Endothelial cell of hepatic sinusoid (primary cell): ENCODE data around the gene NGF.

Source experiments
- in situ Hi-C: cut with HindIII; loops from 2 replicates; pipeline ENCODE4 v1.10.0; 2017; ENCODE audit warnings: low sequenced_read_pairs

The NGF gene

DNA sequence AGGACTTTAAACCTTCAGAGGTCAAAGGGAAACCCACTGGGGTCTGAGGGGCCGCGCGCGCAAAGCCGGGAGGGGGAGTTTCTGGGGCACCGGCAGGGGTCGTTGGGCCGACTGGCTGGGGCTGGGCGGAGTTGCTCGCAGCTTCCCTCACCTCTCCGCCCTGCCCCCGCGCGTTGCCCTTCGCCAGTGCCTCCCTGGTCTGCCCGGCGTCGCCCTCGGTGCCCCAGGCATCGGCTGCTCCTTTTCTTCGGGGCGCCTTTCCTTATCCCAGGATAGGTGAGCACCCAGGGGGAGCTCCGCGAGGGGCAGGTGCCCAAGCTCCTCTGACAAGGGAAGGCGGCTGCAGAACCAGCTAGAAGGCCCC is 390 bp upstream of the NGF start:
- in situ Hi-C loops = no loop called here

DNA sequence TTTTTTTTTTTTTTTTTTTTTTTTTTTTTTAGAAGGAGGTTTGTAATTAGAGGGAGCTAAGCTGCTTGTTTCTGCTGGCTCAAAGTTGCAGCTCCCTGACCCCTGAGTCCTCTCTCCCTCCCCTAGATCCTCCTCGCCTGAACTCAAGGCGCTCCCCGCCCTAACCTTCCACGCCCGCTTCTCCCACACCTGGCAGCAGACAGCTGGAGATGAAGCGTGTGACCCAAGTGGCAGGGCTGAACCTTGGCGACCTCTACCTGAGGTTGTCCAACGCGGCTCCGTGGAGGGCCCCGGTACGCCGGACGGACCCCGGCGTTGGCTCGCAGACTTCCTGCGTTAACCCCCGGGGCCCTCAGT is 795 bp downstream of the NGF start:
- in situ Hi-C loops = no loop called here

DNA sequence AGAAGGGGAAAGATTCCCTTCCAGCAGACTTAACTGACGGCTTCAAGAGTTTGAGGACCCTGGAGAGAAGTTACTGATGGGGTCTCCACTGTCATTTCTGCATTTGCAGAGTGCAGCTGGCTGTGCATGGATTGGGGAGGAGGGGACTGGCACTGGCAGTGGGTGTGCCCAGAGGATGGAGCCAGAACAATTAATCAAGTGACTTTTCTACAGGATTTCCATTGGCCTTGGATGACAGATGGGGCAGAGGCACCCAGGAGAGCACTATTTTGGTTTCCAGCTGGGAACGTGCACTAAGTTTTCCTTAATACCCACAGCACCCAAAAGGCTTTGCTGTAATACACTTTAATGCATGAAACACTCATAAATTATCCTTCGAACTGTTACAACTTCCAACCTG is 1.3 kb downstream of the NGF start:
- in situ Hi-C loops = no loop called here

DNA sequence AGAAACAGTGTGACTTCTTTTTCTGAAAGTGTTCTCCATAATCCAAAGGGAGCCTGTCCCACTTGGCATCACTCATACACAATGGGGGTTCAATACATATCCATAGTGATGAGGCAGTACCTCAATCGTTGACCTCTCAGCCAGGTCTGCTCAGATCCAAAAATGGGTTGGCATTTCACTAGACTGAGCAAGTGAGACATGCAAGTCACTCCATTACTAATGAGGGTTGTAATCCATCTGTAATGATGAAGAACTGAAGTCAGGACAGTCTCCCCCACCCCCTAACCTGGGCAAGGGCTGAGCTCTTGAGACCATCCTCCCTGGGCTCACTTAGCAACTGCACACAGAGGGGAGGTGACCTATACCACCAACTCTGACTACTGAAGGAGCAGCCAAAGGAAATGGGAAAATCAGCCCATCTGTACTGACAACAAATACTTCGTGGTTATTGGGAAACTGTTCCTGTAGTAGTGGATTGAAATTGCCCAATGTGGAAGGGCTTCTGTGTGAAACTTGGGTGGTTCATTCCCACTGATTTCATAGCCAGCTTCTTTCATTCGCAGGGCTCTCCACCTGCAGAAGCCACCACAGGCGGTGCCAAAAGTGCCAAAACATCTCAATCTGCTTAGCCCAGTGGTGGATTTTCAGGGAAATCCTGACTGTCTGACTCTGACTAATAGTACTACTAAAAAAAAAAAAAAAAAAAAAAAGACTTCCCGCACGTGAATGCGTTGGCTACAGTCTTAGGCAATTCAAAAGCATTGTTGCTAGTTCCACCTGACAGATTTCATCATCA is 5.0 kb downstream of the NGF start:
- in situ Hi-C loops = no loop called here

DNA sequence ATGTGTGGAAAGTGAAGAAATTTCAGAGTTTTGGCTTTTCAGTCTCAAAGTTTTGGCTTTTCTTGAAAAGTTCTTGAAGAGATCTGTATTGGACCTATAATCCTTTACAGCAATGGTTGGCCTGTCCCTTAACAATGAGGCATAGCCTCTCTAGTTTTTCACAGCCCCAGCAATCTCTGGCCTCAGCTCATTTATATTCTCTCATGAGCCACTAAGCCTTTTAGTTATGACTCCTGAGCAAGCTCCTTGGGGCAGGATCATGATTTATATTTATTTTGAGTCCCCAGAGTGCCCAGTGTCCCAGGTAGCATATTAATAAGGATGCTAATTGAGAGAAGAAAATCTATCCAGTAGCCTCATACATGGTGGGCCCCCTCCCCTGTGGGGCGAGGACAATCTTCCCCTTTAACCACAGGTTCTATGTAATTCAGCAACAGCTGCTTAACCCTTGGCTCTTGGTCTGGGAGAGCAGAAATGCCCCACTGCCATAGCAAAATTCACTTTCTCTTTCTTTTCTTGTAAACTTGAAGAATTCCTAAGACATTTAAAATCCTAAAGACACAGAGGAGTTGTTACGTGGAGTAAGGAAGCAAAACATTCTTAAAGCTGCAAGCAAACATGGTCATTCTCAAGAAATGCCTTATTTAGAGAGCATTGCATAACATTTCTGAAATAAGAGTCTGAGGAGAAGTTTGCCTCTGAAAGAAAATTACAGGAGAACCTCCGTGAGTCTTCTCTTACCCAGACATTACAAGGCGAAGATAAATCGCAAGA is 6.3 kb downstream of the NGF start:
- in situ Hi-C loops = no loop called here

DNA sequence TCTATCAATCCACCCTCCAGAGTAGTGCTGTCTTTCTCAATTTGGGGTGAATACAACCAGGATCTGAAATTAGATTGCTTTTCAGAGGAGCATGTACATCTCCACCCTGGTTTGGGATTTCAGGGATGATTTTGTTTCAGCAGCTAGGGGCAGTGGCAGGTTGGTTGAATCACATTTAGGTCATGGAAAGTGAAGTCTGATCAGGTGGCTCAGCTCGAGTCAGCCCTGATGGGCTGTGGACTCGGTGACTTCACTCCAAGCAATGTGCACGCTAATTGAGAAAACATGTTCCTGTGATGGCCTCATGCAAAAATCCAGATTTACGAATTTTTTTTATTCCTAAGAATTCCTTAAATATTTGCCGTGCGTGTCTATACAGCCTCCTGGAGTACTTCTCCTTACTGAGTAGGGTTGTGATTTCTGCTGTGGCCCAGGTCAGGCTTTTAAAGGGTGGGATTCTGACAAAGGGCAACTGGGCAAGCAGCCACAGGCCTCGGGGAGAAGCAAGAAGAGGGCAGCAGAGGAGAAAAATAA is 7.5 kb downstream of the NGF start:
- in situ Hi-C loops = no loop called here

DNA sequence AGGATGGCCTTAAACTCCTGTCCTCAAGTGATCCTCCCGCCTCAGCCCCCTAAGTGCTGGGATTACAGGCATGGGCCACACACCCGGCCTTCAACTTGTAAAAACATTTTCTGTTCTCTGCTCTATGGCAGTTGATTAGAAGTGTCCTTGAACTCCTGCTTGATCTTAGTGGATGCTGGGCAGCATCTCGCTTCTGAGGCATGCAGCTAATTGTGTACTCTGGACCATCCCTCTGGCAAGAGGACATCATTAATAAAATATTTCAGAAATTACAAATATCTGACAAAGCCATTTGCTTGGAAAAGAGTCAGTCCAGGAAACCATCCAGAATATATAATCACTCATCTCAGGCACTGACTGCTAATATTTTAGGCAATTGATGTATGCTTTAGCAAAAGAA is 8.1 kb downstream of the NGF start:
- in situ Hi-C loops = loop anchor here (10.0 kb wide), 1 partner anchor 155 kb away; no protein-coding TSS in a partner anchor

DNA sequence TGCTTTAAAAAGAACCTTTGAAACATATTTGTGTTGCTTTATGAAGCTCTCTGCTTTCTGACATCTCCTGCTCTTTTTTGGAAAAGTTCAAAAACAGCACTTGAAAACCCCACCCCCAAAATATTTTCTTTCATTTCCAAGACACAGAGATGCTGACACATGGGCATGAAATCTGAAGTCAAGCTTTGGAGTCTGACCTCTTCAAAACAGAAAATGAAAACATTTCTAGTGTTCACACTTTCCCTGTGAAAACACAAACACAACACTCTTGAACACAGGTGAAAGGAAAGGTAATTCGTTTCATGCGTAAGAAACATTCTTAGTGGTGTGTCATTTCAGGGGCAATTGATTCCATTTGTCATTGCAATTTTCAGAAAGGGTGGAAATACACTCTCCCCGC is 10.8 kb downstream of the NGF start:
- in situ Hi-C loops = loop anchor here (10.0 kb wide), 1 partner anchor 152 kb away; no protein-coding TSS in a partner anchor

DNA sequence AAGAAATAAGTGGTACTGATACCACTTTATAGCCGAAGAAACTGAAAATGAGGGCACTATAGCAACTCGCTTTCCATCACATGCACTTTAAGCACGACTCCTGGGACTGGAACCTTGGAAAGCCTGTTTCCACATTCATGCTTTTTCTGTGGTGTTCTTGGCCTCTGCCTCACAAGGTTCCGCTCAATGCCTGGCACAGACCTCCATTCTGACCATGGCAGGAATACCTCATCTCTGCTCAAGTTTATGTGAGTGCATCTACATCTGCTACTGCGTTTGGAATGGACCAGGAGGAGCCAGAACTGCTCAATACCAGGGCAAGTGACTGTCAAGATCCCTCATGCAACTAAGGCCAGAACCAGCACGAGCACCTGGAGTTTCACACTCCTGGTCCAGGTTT is 11.6 kb downstream of the NGF start:
- in situ Hi-C loops = loop anchor here (10.0 kb wide), 1 partner anchor 152 kb away; no protein-coding TSS in a partner anchor

DNA sequence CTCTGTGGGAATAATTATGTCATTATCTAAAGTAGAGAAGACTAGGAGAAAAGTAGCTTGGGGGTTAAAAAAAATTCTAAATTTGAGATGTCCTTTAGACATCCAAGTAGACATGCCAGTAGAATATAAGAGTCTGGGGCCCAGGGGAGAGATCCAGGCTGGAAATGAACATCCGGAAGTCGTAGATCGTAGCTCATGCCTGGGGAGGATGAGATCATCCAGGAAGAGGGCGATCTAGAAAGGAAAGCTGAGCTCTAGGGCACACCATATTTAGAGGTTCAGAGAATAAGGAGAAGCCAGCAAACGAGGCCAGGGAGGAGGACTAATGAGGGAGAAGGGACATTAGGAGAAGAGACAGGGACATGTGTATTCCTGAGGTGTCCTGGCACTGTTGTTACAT is 12.2 kb downstream of the NGF start:
- in situ Hi-C loops = loop anchor here (10.0 kb wide), 1 partner anchor 151 kb away; no protein-coding TSS in a partner anchor

DNA sequence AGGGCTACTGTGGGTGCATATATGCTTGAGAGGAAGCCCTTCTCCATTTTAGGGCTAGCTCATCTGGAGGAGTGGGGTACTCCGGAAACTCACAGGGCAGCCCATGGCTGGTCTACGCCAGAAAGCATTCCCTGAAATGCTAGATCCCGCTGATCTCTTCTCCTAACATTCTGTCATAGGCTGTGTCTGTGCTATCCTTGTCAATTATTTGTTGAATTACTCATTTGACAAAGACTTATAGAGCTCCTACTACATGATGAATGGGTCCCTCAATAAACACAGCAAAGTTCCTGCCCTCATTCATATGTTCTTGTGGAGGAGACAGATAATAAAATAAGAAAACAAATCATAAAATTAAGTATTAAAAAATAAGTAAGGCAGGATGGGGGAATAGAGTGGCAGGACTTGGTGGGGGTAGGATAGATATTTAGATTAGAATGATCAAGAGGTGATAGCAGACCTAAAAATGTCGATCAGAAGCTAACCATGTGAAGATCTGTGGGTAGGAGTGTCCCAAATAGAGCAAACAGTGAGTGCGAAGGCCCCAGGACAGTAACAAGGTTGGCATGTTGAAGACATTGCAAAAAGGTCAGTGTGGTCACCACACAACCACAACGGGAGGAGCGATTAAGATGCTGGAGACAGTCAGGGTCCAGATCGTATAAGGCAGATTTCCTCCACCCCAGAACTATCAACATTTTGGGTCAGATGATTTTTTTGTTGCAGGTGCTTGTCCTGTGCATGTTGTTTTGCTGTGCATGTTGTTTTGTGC is 13.2 kb downstream of the NGF start:
- in situ Hi-C loops = loop anchor here (10.0 kb wide), 1 partner anchor 150 kb away; no protein-coding TSS in a partner anchor

DNA sequence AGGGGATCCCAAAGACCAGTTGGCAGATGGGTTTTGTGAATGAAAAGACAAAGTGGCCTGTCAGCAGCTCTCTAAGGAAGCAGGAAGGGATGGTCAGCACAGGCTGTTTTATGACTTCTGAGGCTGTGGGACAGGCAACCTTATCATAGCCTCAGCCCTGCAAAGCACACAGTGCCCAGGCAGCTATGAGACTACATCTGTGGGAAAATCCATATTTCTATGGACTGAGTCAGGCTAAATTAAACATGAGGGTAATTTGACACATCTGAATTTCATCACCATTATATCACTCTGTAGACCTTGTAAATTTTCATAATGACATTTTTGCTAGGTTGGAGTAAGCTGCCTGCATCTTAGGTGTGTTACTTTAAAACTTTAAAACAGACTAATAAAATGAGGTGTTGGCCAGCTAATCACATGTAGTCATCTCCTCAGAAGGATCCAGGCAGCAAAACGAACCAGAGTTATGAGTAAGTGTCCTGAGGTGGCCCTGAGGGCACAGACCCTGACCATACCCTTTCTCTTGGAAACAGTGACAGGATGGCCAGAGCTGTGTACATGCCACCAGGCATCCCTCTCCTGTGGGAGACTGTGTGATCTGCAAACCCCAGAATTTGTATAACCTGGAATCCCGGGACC is 14.6 kb downstream of the NGF start:
- in situ Hi-C loops = loop anchor here (10.0 kb wide), 1 partner anchor 149 kb away; no protein-coding TSS in a partner anchor

DNA sequence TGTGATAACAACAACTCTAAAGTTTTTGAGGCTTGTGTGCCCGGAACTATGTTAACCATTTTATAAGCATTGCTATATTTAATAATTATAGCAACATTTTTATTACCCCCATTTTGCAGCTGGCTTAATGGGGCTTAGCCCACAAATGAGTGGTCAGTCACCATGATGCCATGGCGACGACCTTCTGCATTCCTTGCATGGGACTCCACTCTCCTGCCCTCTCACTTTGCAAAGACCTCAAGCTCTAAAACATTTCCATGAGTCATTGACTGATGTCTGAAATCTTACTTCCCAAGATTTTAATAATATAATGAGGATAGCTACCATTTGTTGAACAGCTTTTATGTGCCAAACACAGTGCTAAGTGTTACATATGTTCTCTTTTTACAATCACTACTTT is 15.4 kb downstream of the NGF start:
- in situ Hi-C loops = loop anchor here (10.0 kb wide), 1 partner anchor 148 kb away; no protein-coding TSS in a partner anchor

DNA sequence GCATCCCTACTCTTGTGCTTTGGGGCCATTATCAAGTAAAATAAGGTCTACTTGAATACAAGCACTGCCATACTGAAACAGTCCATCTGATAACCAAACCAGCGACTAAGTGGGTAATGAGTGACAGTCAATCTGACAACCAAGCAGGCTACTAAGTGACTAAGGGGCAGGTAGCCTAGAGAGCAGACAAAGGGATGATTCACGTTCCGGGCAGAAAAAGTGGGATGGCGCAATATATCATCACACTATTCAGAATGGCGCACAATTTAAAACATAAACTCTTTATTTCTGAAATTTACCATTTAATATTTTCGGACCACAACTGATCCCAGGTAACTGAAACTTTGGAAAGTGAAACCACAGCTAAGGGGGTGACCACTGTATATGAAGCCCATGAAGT is 17.7 kb downstream of the NGF start:
- in situ Hi-C loops = loop anchor here (10.0 kb wide), 1 partner anchor 146 kb away; no protein-coding TSS in a partner anchor

DNA sequence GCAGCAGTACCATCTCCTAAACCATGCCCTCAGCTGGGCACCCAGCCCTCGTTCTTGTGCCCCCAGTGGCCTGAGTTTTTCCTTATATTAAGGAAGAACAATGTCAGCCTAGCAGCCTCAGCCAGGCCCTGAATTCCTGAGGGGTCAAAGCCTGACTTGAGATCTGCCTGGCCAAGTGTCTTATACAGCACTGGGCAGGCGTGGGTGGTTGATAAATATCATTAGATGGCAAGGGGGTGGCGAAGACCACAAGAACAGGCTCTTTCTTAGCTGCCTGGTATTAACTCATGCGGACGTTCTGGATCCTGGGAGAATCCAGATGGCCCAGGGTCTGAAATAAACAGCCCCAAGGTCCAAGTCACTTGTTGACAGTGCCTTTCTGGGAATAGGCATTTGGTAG is 18.3 kb downstream of the NGF start:
- in situ Hi-C loops = loop anchor here (10.0 kb wide), 2 partner anchors 85 to 145 kb away; no protein-coding TSS in a partner anchor

DNA sequence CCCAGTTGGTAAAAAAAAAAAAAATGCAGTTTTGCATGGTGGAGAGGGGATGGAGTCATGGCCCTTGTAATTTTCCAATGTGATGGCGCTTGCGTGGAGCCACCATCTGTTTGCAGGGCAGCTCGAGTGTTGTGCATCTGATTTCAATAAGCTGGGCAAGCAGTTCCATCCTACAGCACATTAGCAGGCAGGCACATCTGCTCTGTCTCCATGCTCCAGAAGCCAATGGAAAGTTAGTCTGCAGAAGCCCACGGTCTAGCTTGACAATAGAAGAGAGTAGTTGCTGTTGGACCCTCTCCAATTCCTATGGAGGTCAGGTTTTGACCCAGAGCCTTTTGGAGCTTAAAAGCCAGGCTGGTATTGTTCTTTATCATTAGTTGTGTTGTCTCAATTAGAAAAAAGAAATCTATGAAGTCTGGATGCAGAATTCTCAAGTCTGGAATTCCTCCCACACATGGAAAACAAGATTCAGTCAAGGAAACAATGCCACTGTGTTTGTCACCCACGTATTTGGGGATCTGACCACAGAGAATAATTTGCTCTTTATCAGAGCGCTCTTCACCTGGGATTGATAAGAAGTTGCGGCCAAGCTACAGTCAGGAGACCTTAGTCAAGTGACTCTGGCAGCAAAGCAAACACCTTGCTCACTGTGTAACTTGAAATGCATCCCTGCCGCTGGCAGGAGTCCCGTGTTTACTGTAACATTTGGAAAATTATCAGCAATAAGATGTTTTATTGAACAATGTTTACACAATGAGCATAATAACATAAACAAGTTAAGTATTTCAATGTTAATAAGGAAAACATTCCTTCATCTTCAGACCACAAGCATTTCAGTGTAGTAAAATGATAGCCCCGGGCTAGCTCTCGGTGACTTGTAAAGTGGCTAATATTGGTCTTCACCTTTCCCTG is 20.7 kb downstream of the NGF start:
- in situ Hi-C loops = loop anchor here (10.0 kb wide), 1 partner anchor 83 kb away; no protein-coding TSS in a partner anchor

DNA sequence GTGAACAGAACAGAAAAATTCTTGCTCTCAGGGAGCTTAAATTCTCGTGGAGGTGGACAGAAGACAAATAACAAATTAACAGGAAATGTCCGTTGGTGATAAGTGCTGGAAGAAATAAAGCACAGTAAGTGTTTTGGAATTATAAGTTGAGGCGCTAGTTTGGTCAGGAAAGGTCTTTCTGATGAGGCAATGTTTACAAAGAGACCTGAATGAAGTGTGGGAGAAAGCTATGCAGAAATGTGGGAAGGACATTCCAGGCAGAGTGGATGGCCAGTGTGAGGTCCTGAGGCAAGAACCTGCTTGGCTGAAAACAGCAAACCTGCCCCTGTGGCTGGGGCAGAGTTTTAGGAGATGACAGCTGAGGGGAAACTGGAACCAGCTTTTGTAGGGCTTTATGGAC is 23.3 kb downstream of the NGF start:
- in situ Hi-C loops = loop anchor here (10.0 kb wide), 1 partner anchor 80 kb away; no protein-coding TSS in a partner anchor

DNA sequence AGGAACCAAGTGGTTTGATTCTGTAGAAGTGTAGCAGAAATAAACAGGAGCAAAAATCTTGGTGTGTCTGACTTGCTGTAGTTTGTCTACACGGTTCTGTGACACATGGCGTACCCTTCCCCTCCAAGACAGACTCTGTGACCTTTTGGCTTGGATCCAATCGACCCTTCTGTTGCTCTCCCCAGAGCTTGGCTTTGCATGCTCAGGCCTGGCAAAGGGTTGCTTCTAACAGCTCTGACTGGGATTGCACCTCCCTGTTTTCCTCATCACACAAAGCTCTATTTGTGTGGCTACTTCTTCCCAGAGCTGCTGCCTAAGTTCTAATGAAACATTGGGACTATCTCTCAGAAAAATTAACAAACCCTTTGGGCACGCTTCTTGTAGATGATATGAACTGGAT is 24.0 kb downstream of the NGF start:
- in situ Hi-C loops = loop anchor here (10.0 kb wide), 1 partner anchor 79 kb away; no protein-coding TSS in a partner anchor

DNA sequence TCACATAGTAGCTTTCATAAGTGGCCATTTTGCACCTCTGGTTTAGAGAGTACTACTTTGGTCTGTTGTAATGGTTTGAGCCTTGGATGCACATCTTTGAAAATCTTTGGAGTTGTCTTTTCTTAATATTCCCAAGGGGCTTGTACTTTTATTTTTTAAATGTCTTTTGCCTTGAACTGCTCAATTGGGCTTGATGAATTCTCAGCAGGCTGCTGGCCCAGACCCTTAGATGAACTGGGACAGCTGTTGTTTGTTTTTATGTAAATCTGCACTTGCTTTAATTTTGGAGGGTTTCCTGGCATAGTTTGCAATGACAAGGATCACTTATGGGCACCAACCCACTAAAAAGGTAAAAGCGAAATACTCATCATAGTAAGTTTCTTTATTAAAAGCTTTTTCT is 24.9 kb downstream of the NGF start:
- in situ Hi-C loops = loop anchor here (10.0 kb wide), 1 partner anchor 78 kb away; no protein-coding TSS in a partner anchor
